NCI-H1105 treated with DMSO at 0.1 percent for 48 hours (cell line): ENCODE results near the gene TMC1.

Experiments
- DNase-seq: peaks from one replicate; lab custom pipeline; 2025; lab: John Stamatoyannopoulos, UW

The TMC1 gene

DNA sequence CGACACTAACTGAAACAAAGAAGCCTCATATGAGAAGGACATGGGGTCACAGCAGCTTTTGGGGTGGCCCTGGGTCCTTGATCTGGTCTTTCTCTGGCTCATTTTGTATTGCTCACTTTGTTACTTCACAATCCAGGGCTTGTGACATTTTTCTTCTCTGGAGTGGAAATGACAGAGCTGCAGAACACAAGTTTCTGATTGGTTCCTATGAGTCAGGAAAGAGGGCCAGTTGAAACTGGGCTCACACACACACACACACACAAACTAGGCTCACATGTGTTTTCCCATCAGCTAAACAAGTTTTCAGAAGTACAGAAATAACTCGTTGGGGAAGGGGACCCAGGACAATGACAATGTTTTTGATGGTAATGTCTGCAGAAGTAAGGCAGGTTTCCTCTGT, 54.3 kb downstream of the TMC1 start:
- no peak for DNase-seq

GRCh38 chr9:72576087-72576486, 54.7 kb downstream of the TMC1 start:
- DNase-seq: no peak

GRCh38 chr9:72577212-72577753, 55.9 kb downstream of the TMC1 start:
- DNase-seq: peak; percentile 16

GRCh38 chr9:72579190-72579589, 57.8 kb downstream of the TMC1 start:
- DNase-seq: no peak

DNA sequence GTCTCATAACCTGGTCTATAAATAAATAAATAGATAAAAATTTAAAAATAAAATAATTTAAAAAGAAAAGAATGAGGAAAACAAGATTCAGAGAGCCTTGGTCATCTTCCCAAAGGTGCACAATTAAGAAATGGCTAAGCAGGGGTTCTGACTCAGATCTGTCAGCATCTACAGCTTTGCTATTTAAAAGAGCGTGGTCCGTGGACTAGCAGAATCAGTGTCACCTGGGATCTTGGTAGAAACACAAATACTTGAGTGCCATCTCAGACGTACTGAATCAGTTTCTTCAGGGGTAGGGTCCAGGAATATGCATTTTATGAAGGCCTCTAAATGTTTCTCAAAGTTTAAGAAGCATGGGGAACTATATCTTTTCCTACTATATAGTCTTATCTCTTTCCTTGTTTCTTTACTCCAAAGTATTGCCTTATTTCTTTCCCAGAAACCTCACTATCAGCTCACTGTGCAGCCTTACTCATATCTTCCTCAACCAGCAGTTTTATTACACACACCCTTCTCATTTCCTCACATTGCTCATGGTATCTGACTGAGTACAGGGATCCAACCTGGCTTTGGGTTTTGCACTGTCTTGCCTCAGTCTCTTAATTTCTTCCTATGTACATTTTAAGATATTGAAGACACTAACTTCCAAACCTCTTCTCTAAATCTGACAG, 58.6 kb downstream of the TMC1 start:
- DNase-seq: no peak

DNA sequence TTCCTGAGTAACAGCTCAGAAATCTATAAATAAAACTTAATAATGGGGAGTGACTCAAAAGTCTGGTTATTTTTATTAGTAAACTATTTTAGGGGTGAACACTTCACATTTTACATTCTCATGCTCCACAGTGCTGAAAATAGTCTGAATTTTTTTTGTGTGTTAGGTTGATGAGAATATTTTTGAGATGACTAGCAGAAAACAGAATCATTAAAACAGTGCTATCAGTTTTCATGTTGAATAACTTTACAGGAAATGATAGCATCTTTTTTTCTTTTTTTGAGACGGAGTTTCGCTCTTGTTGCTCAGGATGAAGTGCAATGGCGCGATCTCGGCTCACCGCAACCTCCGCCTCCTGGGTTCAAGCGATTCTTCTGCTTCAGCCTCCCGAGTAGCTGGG, 60.3 kb downstream of the TMC1 start:
- DNase-seq: no peak

- DNase-seq: no peak
Observed at GRCh38 chr9:72583370-72583769, 62.0 kb downstream of the TMC1 start.

DNA sequence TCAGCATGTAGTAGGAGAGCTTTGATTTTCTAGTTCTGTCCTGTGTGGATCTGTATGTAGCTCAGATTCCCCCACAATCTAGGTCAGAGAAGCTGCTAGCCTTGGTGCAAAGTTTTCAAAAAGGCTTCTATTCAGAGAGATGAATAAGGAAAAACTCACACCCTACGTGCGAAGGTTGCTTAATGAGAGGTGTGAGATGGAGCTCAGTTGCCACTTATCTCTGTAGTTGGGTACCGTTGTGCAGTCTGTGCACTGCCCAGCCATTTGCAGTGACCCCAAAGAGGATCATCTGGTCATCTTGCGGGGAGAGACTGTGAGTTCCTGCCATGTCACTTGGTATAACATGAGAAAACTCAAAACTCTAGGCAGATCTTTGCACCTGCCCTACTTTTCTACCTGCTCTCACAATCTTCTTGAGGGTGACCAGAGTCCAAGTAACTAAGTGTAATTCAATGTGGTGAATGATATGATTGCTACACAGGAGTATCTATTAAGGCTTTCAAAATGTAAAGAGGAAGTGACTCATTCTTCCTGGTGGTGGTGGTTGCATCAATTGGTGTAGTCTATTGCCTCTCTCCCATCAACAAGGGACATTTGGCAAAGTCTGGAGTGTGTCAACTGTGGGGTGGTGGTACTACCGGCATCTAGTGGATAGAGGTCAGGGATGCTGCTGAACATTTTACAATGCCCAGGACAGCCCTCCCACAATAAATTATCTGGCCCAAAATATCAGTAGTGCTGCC, 65.2 kb downstream of the TMC1 start:
- no peak for DNase-seq

- no peak for DNase-seq
Observed at GRCh38 chr9:72588336-72588735, 66.9 kb downstream of the TMC1 start.

DNA sequence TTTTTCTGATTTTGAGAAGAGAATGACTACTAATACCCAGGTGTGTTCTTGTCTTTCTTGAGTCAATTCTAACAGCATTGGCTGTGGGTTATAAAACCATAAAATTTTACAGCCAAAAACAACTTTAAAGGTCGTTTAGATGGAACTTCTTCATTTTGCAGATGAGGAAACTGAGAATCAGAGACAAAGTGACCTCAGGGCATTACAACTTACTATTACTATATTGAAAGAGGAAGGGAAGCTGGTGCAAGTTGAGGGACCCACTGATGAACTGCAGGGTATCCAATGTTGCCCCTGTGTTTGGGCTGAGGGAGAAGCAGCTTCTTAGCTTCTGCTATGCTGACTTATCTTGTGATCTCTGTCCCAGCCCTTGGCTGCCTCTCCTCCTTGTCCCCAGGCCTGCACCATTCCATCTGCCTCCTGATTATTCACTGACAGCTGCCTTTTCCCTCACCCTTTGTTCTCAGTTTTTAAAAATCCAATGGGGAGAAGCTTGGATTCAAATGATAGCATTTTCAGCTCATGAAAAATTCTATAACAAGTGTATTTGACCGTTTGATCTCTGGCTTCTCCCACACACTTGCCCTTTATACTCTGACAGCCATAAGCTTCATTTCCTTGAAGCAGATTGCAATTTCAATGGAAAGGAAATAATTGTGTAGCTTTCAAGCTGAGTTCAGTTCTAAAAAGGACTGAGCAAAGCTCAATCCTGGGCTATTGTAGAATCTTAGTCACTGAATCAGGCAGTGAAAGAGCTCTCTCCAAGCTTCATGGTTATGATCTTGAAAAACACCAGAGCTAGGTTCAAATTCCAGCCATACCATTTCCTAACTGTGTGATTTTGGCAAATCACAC, 68.5 kb downstream of the TMC1 start:
- no peak for DNase-seq

DNA sequence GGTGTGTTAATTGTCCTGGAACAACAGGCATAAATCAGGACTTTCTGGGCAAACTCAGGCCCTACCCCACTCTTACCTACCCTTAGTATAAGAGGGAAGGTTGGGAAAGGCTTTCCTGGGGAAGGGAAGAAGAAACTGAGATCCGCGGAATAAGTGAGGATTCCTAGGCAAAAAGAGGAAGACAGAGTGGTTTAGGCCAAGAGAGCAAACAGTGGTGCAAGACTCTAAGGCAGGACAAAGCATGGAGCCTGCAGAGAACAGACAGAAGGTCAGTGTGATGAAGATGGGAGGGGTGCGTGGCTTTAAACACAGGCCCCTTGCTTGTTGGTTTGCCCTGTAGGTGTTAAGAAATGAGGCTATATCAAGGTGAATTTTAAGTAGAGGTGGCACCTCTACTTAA, 69.4 kb downstream of the TMC1 start:
- DNase-seq: no peak

DNA sequence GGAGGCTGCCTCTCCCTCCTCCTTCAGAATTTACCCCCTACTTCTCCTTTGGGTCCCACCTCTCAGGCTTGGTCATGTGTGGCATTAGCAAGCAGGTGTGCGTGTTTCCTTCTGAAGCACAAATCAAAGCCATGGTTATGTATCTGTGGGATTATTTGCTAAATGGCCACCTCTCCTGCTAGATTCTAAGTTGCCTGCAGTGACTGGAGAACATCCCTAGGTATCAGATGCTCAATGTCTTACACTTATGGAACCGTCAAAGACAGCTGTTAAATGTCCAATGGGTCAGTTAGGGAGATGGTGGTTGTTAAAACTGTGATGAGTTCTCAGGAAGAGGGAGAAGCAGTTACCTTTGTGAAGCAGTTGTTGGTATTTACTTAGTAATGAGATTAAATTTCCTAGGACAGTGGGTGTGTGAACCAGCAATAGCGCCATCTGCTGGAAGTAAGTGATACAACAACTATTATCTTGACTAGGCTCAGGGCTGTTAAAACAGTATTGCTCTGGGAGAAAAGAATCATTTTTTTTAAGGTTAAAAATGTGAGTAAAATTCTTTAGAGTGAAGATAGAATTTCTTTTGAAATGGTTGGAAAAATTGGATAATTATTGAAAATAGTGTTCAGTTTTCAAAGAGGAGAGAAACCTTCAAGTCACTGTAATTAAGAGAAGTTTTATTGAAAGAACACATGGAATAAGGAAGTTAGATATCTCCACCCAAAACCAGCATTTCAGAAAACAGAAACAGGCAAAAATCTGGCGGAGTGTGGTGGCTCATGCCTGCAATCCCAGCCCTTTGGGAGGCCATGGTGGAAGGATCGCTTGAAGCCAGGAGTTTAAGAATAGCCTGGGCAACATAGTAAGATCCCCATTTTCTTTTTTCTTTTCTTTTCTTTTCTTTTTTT, 71.3 kb downstream of the TMC1 start:
- peak; percentile 74 for DNase-seq

DNA sequence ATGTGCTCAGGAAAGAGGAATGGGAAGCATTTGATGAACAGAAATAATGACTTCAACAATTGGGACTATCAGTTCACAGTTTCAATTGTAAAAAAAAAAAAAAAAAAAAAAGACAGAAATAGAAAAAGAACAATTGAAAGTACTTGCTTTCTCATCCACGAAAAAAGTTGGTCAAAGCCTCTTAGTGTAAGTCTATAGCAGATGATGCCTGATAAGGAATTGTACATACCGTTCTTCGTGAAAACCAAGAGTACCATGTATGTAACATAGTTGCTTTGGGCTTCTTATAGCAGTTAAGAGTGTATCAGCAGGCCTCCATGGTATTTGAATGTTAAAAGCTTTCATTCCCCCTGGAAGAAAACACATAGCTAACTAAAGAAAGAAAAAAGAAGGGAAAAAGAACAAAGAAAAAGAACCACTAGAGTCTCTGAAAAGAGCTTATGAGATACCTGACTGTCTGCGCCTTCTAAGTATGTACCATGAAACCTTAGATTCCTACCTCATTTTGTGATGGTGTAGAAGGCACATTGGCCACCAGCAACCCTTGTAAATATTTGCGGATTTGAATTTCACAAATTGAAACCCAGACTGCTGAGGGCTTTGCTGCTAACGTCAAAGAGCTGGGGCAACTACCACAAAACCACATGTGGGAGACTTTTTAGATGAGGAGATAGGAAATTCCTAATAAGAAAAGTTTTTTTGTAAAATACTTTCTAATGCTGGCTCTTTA, 75.2 kb downstream of the TMC1 start:
- no peak for DNase-seq

DNA sequence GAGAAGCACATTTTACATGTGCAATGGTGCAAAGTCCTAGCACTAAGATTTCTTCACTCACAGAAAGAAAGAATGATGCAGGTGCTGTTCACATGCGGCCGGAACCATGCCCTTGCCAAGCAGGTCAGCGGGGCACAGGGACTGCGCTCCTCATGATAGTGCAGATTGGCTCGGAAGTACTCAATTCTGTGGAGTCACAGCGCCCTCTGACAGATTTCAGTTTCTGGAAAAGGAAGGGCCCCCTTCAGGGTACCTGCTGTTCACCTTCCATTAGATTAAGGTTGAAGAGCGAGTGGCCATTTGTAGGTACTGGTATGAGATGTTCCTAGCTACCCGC, 75.7 kb downstream of the TMC1 start:
- no peak for DNase-seq

GRCh38 chr9:72597601-72598000, 76.2 kb downstream of the TMC1 start:
- no peak for DNase-seq

DNA sequence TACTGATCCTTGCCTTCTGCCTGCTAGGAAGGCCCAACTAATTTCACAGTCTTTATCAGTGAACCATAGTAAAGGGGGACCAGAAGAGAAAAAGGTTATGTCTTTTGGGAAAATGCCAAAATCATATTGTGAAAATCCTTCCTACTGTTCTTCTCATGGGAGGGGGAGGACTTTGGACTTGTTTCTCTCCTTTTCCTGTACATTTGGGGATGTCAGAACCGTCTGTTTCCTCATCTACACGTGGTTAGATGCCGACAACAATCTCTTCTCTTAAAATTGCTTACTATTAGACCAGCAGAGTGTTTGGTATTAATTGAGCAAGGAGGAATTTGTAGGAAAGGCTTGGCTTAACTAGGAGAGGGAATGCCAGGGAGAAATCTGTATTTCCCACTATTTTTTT, 77.2 kb downstream of the TMC1 start:
- no peak for DNase-seq

GRCh38 chr9:72599874-72600534, 78.6 kb downstream of the TMC1 start:
- no peak for DNase-seq

DNA sequence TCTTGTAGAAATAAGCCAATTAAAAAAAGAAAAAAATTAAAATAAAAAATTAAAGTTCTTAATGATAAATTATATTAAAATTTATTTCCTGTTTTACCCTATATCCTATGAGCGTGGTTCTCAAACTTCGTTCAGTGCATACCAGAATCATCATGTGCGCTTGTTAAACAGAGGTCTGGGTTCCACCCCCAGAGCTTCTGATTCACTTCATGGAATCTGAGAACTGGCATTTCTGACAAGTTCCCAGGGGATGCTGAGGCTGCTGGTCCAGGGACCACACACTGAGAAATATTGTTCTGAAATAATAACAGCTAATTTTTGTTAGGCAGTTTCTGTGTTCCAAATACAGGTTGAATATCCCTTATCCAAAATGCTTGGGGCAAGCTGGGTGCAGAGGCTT, 79.3 kb downstream of the TMC1 start:
- no peak for DNase-seq

- no peak for DNase-seq
Observed at GRCh38 chr9:72601615-72602014, 80.2 kb downstream of the TMC1 start.

DNA sequence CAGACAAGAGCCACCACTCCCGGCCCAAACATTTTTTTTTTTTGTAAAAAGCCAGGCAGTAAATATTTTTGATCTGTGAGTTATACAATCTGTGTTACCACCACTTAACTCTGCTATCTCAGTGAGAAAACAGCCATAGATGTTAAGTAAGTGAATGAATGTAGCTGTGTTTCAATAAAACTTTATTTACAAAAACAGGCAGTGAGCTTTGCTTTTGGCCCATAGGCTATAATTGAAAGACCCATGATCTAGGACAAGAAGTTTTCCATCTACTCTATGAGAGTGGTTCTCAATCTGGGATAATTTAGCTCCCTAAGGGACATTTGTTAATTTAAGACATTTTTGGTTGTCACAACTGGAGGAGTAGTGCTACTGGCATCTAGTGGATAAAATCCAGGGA, 91.0 kb downstream of the TMC1 start:
- DNase-seq: no peak

GRCh38 chr9:72614067-72614466, 92.7 kb downstream of the TMC1 start:
- DNase-seq: no peak
